Caco-2 (cell line): ENCODE data around the gene MPHOSPH8. TPM values are rescaled to one million over a fixed set of nuclear protein-coding genes. Genes with fewer than 3 reads are reported as not detected.

Experiments
- BruUV-seq: library from RNA; stranded (reverse); fragments of 400-500 nt; replicated peaks from 2 replicates; lab custom pipeline; 2021; lab: Mats Ljungman, UMichigan
- CTCF ChIA-PET: fragments of 300-600 bp; sonication (Branson Sonifier 250); formaldehyde crosslinking; loops from one replicate; lab custom pipeline; 2022; ENCODE audit warnings: antibody characterized with exemption; lab: Charles Lee
- POLR2A ChIA-PET: fragments of 300-600 bp; sonication (Branson Sonifier 250); formaldehyde crosslinking; loops from one replicate; lab custom pipeline; 2022; ENCODE audit warnings: antibody characterized with exemption; lab: Charles Lee
- DNase-seq, 2 experiments: peaks; one replicate each; pipeline versions ENCODE4 v3.0.0 to v3.0.0-alpha.2; 2020 to 2022
- H3K27me3 ChIP-seq: replicated peaks from 2 replicates; pipeline ENCODE4 v1.6.0; 2011; ENCODE audit warnings: low read length; ENCODE audit not compliant: control insufficient read depth, insufficient read depth
- H3K36me3 ChIP-seq: 2 replicates; pipeline ENCODE4 v1.5.1; 2011; ENCODE audit warnings: low read length; ENCODE audit not compliant: control insufficient read depth, insufficient read depth
- H3K4me1 ChIP-seq: fragments of 250-450 bp; sonication (Bioruptor Pico); 2 replicates; pipeline ENCODE4 v1.5.1; 2020; ENCODE audit warnings: mild to moderate bottlenecking
- H3K4me3 ChIP-seq: 2 replicates; pipeline ENCODE4 v1.5.1; 2011; ENCODE audit warnings: low read depth, mild to moderate bottlenecking, control low read depth, low read length
- H3K9me3 ChIP-seq: fragments of 250-450 bp; sonication (Bioruptor Pico); 2 replicates; pipeline ENCODE4 v1.5.1; 2020; ENCODE audit warnings: mild to moderate bottlenecking, moderate library complexity
- H3K27ac Mint-ChIP-seq: one replicate; pipeline ENCODE4 v1.8.0; 2022; ENCODE audit warnings: mixed read lengths; ENCODE audit not compliant: unreplicated experiment
- H3K27me3 Mint-ChIP-seq: one replicate; pipeline ENCODE4 v1.8.0; 2022; ENCODE audit warnings: mixed read lengths; ENCODE audit not compliant: insufficient read depth, unreplicated experiment
- H3K36me3 Mint-ChIP-seq: one replicate; pipeline ENCODE4 v1.8.0; 2022; ENCODE audit warnings: mild to moderate bottlenecking, mixed read lengths; ENCODE audit not compliant: insufficient read depth, unreplicated experiment
- H3K4me1 Mint-ChIP-seq: one replicate; pipeline ENCODE4 v1.8.0; 2022; ENCODE audit warnings: low read depth, mixed read lengths; ENCODE audit not compliant: unreplicated experiment
- H3K4me3 Mint-ChIP-seq: one replicate; pipeline ENCODE4 v1.8.0; 2022; ENCODE audit warnings: mild to moderate bottlenecking, moderate library complexity, mixed read lengths; ENCODE audit not compliant: unreplicated experiment
- H3K9me3 Mint-ChIP-seq: one replicate; pipeline ENCODE4 v1.8.0; 2022; ENCODE audit warnings: mixed read lengths; ENCODE audit not compliant: unreplicated experiment
- CTCF ChIP-seq, 2 experiments: fragments of 200-600 bp in 1 of 2; IDR thresholded peaks; 1 replicate in 1 of 2; 2 replicates in 1 of 2; pipeline versions ENCODE4 v1.5.1 to v1.8.0; 2011 to 2022; ENCODE audit warnings: antibody characterized with exemption in 1 of 2, control low read depth in 1 of 2, inconsistent platforms in 1 of 2, low read depth in 1 of 2, low read length in 1 of 2, mild to moderate bottlenecking in 1 of 2, moderate library complexity in 1 of 2; ENCODE audit not compliant: insufficient read depth in 1 of 2, severe bottlenecking in 1 of 2, unreplicated experiment in 1 of 2
- intact Hi-C: fragments of 100-400 bp; cut with micrococcal nuclease; formaldehyde crosslinking; loops from one replicate; pipeline ENCODE4 v1.10.0; 2022; ENCODE audit not compliant: unreplicated experiment
- total RNA-seq: library from RNA; stranded (reverse); gene quantifications from 2 replicates; pipeline ENCODE4 v1.2.3, GENCODE V29; 2022

The MPHOSPH8 gene
- total RNA-seq, 1 experiment from 2014 or later, result 31.6 TPM

- Histone ChIP-seq H3K27me3 (no peaks in the 10 kb centered on the region), H3K36me3 (no peaks in the 10 kb centered on the region; the same call in none of the 2 replicates), H3K9me3 (no peaks in the 10 kb centered on the region), H3K4me3 (no peak overlapping the region), H3K4me1 (no peaks in the 10 kb centered on the region)
- POLR2A ChIA-PET, result no interaction called here
- CTCF ChIA-PET, result no interaction called here
- intact Hi-C loops, result no loop called here
- Mint-ChIP-seq H3K36me3 (peaks cover 87% of the 10 kb centered on the region), H3K9me3 (no peaks in the 10 kb centered on the region), H3K4me1 (no peaks in the 10 kb centered on the region), H3K27ac (no peak overlapping the region), H3K4me3 (no peak overlapping the region), H3K27me3 (no peaks in the 10 kb centered on the region)
- no peak for DNase-seq
- no TSS peak for BruUV-seq
- no peak for TF ChIP-seq CTCF (IDR thresholded peaks at IDR 0.05; ENCODE audit: insufficient read depth in 1 of 2, low read depth in 1 of 2, low read length in 1 of 2, severe bottlenecking in 1 of 2, unreplicated experiment in 1 of 2)
Measured at GRCh38 chr13:19676168-19676567, 42.7 kb downstream of the MPHOSPH8 start.

GRCh38 chr13:19680751-19681150 is 47.3 kb downstream of the MPHOSPH8 start:
- no peak for DNase-seq
- Mint-ChIP-seq H3K27me3 (no peaks in the 10 kb centered on the region), H3K27ac (no peak overlapping the region), H3K9me3 (no peaks in the 10 kb centered on the region), H3K4me3 (no peak overlapping the region), H3K36me3 (peaks cover 48% of the 10 kb centered on the region), H3K4me1 (no peaks in the 10 kb centered on the region)
- intact Hi-C loops, result no loop called here
- BruUV-seq, result no TSS peak
- H3K9me3 ChIP-seq, result no peaks in the 10 kb centered on the region
- POLR2A ChIA-PET, result no interaction called here
- TF ChIP-seq CTCF (IDR thresholded peaks at IDR 0.05; ENCODE audit: insufficient read depth in 1 of 2, low read depth in 1 of 2, low read length in 1 of 2, severe bottlenecking in 1 of 2, unreplicated experiment in 1 of 2), result no peak
- H3K4me1 ChIP-seq, result no peaks in the 10 kb centered on the region
- CTCF ChIA-PET, result no interaction called here
- H3K36me3 ChIP-seq, result no peaks in the 10 kb centered on the region
- no peak overlapping the region for H3K4me3 ChIP-seq
- no peaks in the 10 kb centered on the region for H3K27me3 ChIP-seq

- no peak for TF ChIP-seq CTCF (IDR thresholded peaks at IDR 0.05; ENCODE audit: insufficient read depth in 1 of 2, low read depth in 1 of 2, low read length in 1 of 2, severe bottlenecking in 1 of 2, unreplicated experiment in 1 of 2)
- Histone ChIP-seq H3K36me3 (no peaks in the 10 kb centered on the region), H3K4me3 (no peak overlapping the region), H3K9me3 (no peaks in the 10 kb centered on the region), H3K27me3 (no peaks in the 10 kb centered on the region), H3K4me1 (no peaks in the 10 kb centered on the region)
- no peak for DNase-seq
- CTCF ChIA-PET, result no interaction called here
- Mint-ChIP-seq H3K27me3 (no peaks in the 10 kb centered on the region), H3K9me3 (no peaks in the 10 kb centered on the region), H3K4me1 (no peaks in the 10 kb centered on the region), H3K36me3 (peaks cover 40% of the 10 kb centered on the region), H3K4me3 (no peak overlapping the region), H3K27ac (no peak overlapping the region)
- intact Hi-C loops, result no loop called here
- POLR2A ChIA-PET, result no interaction called here
- no TSS peak for BruUV-seq
Measured at GRCh38 chr13:19681517-19681916, 48.1 kb downstream of the MPHOSPH8 start.
